BLaER1 treated with 17β-estradiol and CSF1 and Interleukin-3, amounts not matched to agents 10 nM and 100 nM (cell line): ENCODE results near the gene DFFB.

ENCODE experiments used
- H3K27ac ChIP-seq, 11 experiments: shearing (Covaris generic); formaldehyde crosslinking; 2 replicates each; pipeline ENCODE4 v1.8.1; 2022
- H3K27me3 ChIP-seq, 11 experiments: shearing (Covaris generic); formaldehyde crosslinking; 2 replicates each; pipeline ENCODE4 v1.8.1; 2022
- H3K36me3 ChIP-seq, 11 experiments: shearing (Covaris generic); formaldehyde crosslinking; 2 replicates each; pipeline ENCODE4 v1.8.1; 2022
- H3K4me1 ChIP-seq, 10 experiments: shearing (Covaris generic); formaldehyde crosslinking; 2 replicates each; pipeline ENCODE4 v1.8.1; 2022
- H3K4me2 ChIP-seq, 11 experiments: shearing (Covaris generic); formaldehyde crosslinking; 2 replicates each; pipeline ENCODE4 v1.8.1; 2022
- H3K4me3 ChIP-seq, 10 experiments: shearing (Covaris generic); formaldehyde crosslinking; 2 replicates each; pipeline ENCODE4 v1.8.1; 2022
- H3K9ac ChIP-seq, 11 experiments: shearing (Covaris generic); formaldehyde crosslinking; 2 replicates each; pipeline ENCODE4 v1.8.1; 2022
- H3K9me3 ChIP-seq, 11 experiments: shearing (Covaris generic); formaldehyde crosslinking; replicated peaks in 1 of 11; 2 replicates each; pipeline ENCODE4 v1.8.1; 2022
- H4K20me1 ChIP-seq, 11 experiments: shearing (Covaris generic); formaldehyde crosslinking; 2 replicates each; pipeline ENCODE4 v1.8.1; 2022
- Cebpa-rat ChIP-seq, 11 experiments: shearing (Covaris generic); IDR thresholded peaks; 2 replicates each; pipeline ENCODE4 v1.8.1; 2022

DFFB gene

GRCh38 chr1:3907031-3907534 lies 49.8 kb downstream of the DFFB start:
- peak overlapping the region in 1 of 11 experiments; percentile 46; a peak in 2 of 22 replicates for H3K9ac ChIP-seq
- no peaks in the 10 kb centered on the region for H3K9me3 ChIP-seq
- peaks cover 63 to 100% (median 99%) of the 10 kb centered on the region in 10 experiments for H3K4me1 ChIP-seq
- H3K27ac ChIP-seq = no peak overlapping the region
- peaks cover 0 to 38% (median 0%) of the 10 kb centered on the region in 11 experiments; a peak in 5 of 22 replicates for H4K20me1 ChIP-seq
- peaks cover 0 to 36% (median 0%) of the 10 kb centered on the region in 11 experiments; a peak in 9 of 22 replicates for H3K27me3 ChIP-seq
- H3K4me3 ChIP-seq = no peak overlapping the region
- no peak for TF ChIP-seq Cebpa-rat (IDR thresholded peaks at IDR 0.05)
- H3K36me3 ChIP-seq = no peaks in the 10 kb centered on the region
- peak overlapping the region; percentile 39 to 100 (median 90) for H3K4me2 ChIP-seq

GRCh38 chr1:3907621-3908165 lies 50.4 kb downstream of the DFFB start:
- peaks cover 0 to 37% (median 0%) of the 10 kb centered on the region in 11 experiments; a peak in 9 of 22 replicates for H3K27me3 ChIP-seq
- TF ChIP-seq Cebpa-rat (IDR thresholded peaks at IDR 0.05) = no peak
- no peaks in the 10 kb centered on the region for H3K36me3 ChIP-seq
- H3K4me2 ChIP-seq = peak overlapping the region; percentile 39 to 100 (median 90); a peak in 21 of 22 replicates
- no peaks in the 10 kb centered on the region for H3K9me3 ChIP-seq
- peaks cover 57 to 100% (median 97%) of the 10 kb centered on the region in 10 experiments for H3K4me1 ChIP-seq
- no peak overlapping the region for H3K4me3 ChIP-seq
- peaks cover 0 to 44% (median 0%) of the 10 kb centered on the region in 11 experiments; a peak in 5 of 22 replicates for H4K20me1 ChIP-seq
- no peak overlapping the region for H3K9ac ChIP-seq
- H3K27ac ChIP-seq = no peak overlapping the region

GRCh38 chr1:3908886-3909517 lies 51.7 kb downstream of the DFFB start:
- H3K27me3 ChIP-seq = peaks cover 0 to 37% (median 0%) of the 10 kb centered on the region in 11 experiments; a peak in 9 of 22 replicates
- H3K27ac ChIP-seq = no peak overlapping the region
- peaks cover 0 to 49% (median 0%) of the 10 kb centered on the region in 11 experiments; a peak in 5 of 22 replicates for H4K20me1 ChIP-seq
- peaks cover 44 to 88% (median 85%) of the 10 kb centered on the region in 10 experiments for H3K4me1 ChIP-seq
- H3K4me3 ChIP-seq = no peak overlapping the region
- no peak overlapping the region for H3K9ac ChIP-seq
- no peak for TF ChIP-seq Cebpa-rat (IDR thresholded peaks at IDR 0.05)
- no peaks in the 10 kb centered on the region for H3K9me3 ChIP-seq
- H3K36me3 ChIP-seq = no peaks in the 10 kb centered on the region
- H3K4me2 ChIP-seq = peak overlapping the region in 9 of 11 experiments; percentile 79 to 100 (median 90); a peak in 17 of 22 replicates

- Histone ChIP-seq H3K9ac (peak overlapping the region in 2 of 11 experiments; percentile 34 to 63; a peak in 2 of 22 replicates), H3K27ac (no peak overlapping the region), H3K9me3 (no peaks in the 10 kb centered on the region), H3K36me3 (no peaks in the 10 kb centered on the region), H4K20me1 (peaks cover 0 to 49% (median 0%) of the 10 kb centered on the region in 11 experiments; a peak in 5 of 22 replicates), H3K27me3 (peaks cover 0 to 37% (median 0%) of the 10 kb centered on the region in 11 experiments; a peak in 9 of 22 replicates), H3K4me3 (peak overlapping the region in 1 of 10 experiments; percentile 28; a peak in 1 of 20 replicates), H3K4me2 (peak overlapping the region in 9 of 11 experiments; percentile 79 to 100 (median 90); a peak in 17 of 22 replicates), H3K4me1 (peaks cover 38 to 82% (median 78%) of the 10 kb centered on the region in 10 experiments)
- no peak for TF ChIP-seq Cebpa-rat (IDR thresholded peaks at IDR 0.05)
These were observed 52.3 kb downstream of the DFFB start for GRCh38 chr1:3909615-3910014.

GRCh38 chr1:3910049-3910731 lies 52.9 kb downstream of the DFFB start:
- Histone ChIP-seq H3K4me1 (peaks cover 38 to 76% (median 73%) of the 10 kb centered on the region in 10 experiments), H4K20me1 (peaks cover 0 to 49% (median 0%) of the 10 kb centered on the region in 11 experiments; a peak in 5 of 22 replicates), H3K9ac (peak overlapping the region in 5 of 11 experiments; percentile 11 to 63 (median 54); a peak in 10 of 22 replicates), H3K36me3 (no peaks in the 10 kb centered on the region), H3K9me3 (no peaks in the 10 kb centered on the region), H3K27ac (peak overlapping the region in 1 of 11 experiments; percentile 38; a peak in 1 of 22 replicates), H3K4me2 (peak overlapping the region; percentile 68 to 100 (median 87); a peak in 21 of 22 replicates), H3K4me3 (peak overlapping the region in 3 of 10 experiments; percentile 28 to 44 (median 32); a peak in 4 of 20 replicates), H3K27me3 (peaks cover 0 to 37% (median 0%) of the 10 kb centered on the region in 11 experiments; a peak in 9 of 22 replicates)
- no peak for TF ChIP-seq Cebpa-rat (IDR thresholded peaks at IDR 0.05)

GRCh38 chr1:3910857-3911845 lies 53.9 kb downstream of the DFFB start:
- Histone ChIP-seq H3K4me3 (peak overlapping the region in 5 of 10 experiments; percentile 11 to 44 (median 28); a peak in 6 of 20 replicates), H3K4me1 (peaks cover 29 to 66% (median 63%) of the 10 kb centered on the region in 10 experiments), H3K36me3 (no peaks in the 10 kb centered on the region), H3K27ac (peak overlapping the region in 2 of 11 experiments; percentile 20 to 33; a peak in 1 of 22 replicates), H3K27me3 (peaks cover 0 to 37% (median 0%) of the 10 kb centered on the region in 11 experiments; a peak in 9 of 22 replicates), H3K9ac (peak overlapping the region in 6 of 11 experiments; percentile 27 to 63 (median 52); a peak in 8 of 22 replicates), H4K20me1 (peaks cover 0 to 48% (median 0%) of the 10 kb centered on the region in 11 experiments; a peak in 5 of 22 replicates), H3K4me2 (peak overlapping the region; percentile 68 to 100 (median 87)), H3K9me3 (no peaks in the 10 kb centered on the region)
- no peak for TF ChIP-seq Cebpa-rat (IDR thresholded peaks at IDR 0.05)

- TF ChIP-seq Cebpa-rat (IDR thresholded peaks at IDR 0.05) = no peak
- no peak overlapping the region for H3K4me3 ChIP-seq
- H3K4me1 ChIP-seq = peaks cover 19 to 56% (median 53%) of the 10 kb centered on the region in 10 experiments
- peak overlapping the region in 2 of 11 experiments; percentile 56 to 63; a peak in 2 of 22 replicates for H3K9ac ChIP-seq
- H3K4me2 ChIP-seq = peak overlapping the region in 8 of 11 experiments; percentile 79 to 100 (median 92); a peak in 14 of 22 replicates
- no peaks in the 10 kb centered on the region for H3K36me3 ChIP-seq
- peaks cover 0 to 39% (median 0%) of the 10 kb centered on the region in 11 experiments; a peak in 5 of 22 replicates for H4K20me1 ChIP-seq
- no peaks in the 10 kb centered on the region for H3K9me3 ChIP-seq
- no peak overlapping the region for H3K27ac ChIP-seq
- peaks cover 0 to 37% (median 0%) of the 10 kb centered on the region in 11 experiments; a peak in 9 of 22 replicates for H3K27me3 ChIP-seq
These were observed 54.9 kb downstream of the DFFB start for GRCh38 chr1:3911981-3912808.
